ENCODE measurements around the gene COL5A1.
"Not testable (repeated sequence)": the region's sequence is repeated elsewhere in the genome, so short reads cannot be mapped to it uniquely, and the experiment has no call there.

COL5A1 gene

DNA sequence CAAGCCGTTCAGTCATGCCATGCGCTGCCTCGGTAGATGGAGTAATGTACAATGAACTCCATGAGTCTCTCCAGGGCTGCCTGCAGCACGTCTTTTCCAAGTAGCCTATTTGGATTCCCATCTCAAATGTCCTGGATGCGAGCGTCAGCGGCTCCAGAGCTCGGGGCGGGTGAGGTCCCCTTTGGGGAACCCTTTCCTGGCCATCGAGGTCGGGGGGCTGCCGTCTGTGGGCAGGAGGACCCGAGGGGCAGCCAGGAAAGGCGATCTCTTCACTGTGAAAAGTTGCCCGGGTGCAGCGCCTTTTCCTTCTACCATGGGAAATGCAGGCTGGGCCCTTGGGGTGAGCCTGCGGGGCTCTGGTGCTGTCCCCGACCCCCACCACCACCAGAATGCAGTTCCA lies 202.1 kb downstream of the COL5A1 start:
- no peak for DNase-seq

DNA sequence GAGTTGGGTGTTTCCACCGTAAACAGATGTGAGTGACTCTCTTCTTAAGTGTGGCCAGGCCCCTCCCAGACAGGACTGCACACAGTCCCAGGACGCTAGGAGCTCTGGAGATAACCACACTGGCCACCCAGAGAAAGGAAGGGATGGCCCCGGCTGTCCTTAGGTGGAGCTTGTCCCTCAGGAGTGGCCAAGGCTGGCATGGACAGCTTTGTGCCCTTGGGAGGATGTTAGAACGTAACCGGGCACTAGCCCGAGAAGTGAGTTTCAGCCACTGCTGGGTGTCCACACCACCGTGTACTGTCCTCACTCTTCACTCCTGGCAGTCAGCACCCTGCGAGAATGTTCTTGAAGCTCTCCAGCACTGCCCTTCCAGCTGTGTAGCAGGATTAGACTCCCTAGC lies 203.2 kb downstream of the COL5A1 start:
- no peak for DNase-seq

DNA sequence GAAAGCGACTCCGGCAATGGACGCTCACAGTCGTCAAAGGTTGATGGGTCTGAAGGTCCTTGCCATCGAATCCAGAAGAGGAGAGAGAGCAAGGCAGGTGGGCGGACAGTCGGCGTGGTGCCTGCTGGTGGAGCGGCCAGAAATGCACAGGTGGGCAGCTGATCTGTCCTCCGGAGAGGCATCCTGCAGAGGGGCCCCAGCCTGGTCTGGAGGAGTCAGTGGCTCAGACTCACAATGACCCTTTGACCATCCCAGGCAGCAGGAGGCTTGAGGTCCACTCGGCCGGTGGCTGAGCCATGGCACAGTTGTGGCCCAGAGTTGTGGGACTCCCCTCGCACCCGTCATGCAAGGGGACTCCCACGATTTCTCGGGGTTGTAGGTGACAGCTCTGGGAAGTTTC lies 204.6 kb downstream of the COL5A1 start:
- no peak for DNase-seq

DNA sequence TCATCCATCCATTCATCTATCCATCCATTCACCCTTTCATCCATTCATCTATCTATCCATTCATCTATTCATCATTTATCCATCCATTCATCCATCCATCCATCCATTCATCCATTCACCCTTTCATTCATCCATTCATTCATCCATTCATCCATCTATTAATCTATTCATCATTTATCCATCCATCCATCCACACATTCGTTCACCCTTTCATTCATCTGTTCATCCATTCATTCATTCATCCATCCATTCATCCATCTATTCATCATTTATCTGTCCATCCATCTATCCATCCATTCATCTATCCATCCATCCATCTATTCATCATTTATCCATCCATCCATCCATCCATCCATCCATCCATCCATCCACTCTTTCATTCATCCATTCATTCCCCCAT lies 205.1 kb downstream of the COL5A1 start:
- DNase-seq: no peak

DNA sequence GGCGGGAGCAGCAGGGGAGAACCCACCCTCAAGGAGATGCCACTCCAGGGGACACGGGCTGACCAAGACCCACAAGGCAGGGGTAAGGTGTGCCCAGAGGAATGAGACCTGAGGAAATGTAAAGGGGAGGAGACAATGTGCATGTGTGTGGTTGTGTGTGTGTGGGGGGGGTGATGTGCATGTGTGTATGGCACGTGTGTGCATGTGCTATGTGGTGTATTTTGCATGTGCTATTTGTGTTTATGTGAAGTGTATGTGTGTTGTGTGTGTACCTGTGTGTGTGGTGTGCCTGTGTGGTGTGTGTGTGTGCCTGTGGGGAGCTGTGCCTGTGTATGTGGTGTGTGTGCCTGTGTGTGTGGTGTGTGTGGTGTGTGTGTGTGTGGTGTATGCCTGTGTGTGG lies 205.5 kb downstream of the COL5A1 start:
- no peak for DNase-seq

DNA sequence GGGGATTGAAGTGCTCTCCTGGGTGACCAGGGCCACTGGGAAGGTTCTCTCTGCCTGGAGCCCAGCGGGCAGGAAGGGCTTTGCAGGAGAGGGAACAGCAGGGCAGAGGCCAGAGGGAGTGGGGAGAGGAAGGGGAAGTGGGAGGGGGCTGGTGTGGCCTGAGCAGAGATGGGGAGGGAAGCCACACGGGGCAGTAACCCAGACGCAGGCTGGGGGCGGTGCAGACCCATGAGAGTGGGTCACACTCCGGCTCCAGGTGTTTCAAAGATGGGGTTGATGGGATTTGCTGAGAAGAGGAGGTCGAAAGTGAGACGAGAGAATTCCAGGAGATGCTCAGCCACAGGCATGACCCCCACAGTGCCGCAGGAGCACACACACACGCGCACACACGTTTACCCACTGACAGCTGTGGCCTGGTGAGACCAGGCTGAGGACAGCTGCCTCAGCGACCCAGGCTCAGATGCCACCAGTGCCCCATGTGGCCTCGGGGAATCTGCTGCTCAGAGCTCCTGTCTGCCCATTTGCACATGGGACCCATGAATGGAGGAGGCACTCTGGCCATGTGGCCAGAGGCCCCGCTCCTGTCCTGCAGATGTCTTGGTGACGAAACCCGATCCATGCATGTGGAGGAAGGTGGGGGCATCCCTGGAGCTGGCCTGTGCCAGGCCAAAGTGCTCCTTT lies 206.3 kb downstream of the COL5A1 start:
- no peak for DNase-seq

DNA sequence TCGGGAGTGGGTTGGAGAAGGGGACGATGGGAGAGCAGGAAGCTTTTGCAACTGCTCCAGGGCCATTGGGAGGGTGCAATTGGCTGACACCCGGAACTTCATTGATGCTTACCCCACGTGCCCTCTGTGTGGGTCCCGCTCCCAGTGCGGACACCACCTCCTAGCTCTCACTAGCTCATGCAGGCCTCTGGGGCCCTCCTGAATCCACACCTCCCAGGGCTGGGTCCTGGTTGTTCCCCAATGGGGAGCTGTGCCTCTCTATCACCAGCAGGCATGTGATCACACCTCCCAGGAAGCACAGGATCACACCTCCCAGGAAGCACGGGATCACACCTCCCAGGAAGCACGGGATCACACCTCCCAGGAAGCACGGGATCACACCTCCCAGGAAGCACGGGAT lies 206.9 kb downstream of the COL5A1 start:
- DNase-seq: no peak

DNA sequence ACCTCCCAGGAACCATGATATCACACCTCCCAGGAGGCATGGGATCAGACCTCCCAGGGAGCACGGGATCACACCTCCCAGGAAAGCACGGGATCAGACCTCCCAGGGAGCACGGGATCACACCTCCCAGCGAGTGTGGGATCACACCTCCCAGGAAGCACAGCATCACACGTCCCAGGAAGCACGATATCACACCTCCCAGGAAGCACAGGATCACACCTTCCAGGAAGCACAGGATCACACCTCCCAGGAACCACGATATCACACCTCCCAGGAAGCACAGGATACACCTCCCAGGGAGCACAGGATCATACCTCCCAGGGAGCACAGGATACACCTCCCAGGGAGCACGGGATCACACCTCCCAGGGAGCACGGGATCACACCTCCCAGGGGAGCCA lies 209.0 kb downstream of the COL5A1 start:
- DNase-seq: no peak

DNA sequence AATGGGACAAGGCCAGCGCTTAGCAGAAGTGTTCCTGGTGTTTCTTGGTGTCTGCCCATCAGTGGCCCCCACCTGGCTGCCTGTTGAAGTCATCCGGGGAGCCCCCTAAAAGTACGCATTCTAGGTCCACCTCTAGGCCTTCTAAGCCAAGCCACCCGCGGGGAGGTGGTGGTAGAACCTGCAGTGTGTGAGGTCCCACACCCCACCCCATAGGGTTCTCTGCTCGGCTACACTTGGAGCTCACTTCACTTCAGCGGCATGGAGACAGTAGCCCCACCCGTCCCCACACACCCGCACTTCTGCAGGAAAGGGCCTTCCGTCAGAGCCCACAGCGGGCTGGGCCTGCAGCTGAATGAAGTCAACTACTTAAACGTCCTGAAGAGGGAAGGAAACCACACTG lies 209.4 kb downstream of the COL5A1 start:
- no peak for DNase-seq

DNA sequence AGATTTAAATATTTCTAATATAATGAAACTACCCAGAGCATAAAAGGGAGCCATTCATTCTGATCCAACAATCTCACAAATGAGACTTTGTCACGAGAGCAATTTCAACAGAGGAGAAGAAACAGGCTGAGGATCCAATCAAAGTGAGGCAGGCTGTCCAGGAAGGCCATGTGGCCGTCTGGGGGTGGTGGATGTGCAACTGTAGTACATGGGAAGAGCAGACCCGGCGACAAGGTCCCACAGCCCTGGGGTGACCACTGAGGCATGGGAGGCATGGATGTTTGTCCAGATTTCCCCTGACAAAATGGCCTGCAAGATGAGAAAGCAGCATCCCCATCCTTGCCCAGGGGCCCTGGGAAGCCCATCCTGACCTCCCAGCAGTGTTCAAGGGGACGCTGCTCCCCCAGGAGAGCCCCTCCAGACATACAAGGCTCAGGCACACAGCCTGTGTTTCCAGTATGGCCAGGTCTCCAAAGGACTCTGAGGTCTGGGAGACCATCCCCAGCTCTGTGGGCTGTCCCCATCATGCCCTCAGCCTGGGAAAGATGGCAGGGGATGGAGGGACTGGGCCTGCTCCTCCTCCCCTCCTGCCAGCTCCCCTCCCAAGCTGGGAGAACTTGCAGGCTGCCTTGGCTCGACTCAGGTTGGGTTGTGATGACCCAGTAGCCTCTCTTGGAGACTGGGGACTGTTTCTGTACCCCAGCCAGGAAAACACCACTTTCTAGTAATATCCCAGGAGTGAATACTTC lies 211.5 kb downstream of the COL5A1 start:
- DNase-seq: no peak

DNA sequence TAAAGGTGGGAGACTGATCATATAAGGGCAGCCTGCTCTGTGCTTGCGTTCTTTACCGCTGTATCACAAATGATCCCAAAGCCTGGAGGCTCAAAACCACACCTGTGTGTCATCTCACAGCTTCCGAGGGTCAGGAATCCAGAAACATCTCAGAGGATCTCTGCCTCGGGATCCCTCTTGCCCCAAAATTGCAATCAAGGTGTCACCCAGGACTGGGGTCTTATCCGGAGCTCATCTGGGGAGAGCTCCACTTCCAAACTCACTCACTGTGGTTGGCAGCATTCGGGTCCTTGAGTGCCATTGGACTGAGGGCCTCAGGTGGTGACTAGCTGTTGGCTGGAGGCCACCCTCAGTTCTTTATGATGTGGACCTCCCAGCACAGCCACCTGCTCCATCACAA lies 212.3 kb downstream of the COL5A1 start:
- DNase-seq: no peak

DNA sequence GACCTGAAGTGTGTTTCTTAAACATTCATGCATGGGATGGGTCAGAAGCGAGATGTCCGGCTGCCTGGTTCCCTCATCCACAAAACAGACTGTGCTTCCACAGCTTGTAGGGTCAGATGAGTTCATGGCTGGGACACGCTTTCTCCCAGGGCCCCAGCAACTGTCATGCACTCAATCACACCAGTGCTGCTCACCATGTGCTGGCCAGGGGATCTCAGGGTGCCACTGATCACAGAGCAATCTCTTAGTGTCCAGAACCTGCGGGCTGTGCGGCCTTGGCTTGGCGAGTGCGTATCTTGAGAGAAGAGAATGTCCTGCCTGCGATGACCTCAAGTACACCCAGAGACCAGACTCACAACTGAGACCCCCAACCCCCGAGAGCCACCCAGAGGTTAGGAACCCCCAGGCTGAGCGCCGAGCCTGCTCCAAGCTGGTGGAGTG lies 213.0 kb downstream of the COL5A1 start:
- DNase-seq: no peak

DNA sequence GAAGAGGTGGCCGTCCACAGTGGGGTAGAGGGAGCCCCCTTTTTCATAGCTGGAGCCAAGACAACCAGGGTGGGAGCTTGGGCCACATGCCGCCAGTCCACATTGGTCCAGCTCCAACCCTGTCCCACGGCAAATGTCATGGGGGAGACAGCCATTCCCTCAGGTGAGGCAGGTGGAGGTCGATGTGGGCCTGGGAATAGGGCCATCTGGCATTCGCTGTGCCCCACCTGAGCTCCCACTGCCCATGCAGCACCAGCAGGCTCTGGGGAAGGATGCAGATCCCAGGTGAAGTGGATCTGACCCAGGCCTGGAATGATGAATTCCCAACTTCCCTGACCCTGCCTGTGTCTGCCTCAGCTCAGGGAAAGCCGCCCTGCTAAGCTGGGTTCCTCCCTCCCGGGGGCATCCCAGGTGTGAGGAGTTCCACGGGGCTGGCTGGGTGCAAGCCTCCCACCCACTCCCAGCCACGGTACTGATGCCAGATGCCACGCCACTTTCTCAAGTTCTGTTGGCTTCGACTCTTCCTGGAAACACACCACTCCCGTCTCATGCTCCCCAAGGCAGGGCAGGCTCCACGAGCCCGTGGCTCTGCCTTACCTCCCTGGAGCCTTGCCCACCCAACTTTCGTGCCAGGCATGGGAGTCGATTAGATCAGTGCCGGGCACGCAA lies 213.8 kb downstream of the COL5A1 start:
- DNase-seq: no peak

DNA sequence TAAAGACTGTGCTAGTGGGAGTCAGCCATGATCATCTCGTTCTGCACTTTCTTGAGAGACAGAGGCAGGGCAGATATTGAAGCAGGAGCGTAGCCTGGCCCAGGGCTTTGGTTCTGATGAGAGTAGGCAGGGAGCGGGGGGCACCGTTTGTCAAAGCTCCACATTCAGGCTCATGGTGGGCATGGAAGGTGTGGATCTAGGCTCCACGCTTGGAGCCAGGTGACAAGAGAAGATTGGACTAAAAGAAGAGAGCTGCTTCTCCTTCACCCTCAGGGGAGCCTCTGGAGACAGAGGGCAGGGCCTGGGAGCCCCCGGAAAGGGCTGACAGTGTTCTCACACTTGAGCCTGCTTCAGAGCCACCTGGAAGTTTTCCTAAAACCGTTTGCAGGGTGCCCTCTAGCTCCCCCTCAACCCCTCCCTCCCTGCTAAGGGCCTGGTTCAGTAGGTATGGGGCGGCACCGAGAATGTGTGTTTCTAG lies 214.3 kb downstream of the COL5A1 start:
- DNase-seq: no peak

DNA sequence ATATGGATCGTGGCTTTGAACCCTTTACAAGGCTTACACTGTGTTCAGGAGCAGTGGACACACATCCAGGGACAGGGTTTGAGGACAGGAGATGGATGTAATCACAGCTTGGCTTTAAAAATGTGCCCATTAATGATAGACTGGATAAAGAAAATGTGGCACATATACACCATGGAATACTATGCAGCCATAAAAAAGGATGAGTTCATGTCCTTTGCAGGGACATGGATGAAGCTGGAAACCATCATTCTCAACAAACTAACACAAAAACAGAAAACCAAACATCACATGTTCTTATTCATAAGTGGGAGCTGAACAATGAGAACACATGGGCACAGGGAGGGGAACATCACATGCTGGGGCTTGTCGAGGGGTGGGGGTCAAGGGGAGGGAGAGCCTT lies 215.8 kb downstream of the COL5A1 start:
- not testable (repeated sequence) for DNase-seq

DNA sequence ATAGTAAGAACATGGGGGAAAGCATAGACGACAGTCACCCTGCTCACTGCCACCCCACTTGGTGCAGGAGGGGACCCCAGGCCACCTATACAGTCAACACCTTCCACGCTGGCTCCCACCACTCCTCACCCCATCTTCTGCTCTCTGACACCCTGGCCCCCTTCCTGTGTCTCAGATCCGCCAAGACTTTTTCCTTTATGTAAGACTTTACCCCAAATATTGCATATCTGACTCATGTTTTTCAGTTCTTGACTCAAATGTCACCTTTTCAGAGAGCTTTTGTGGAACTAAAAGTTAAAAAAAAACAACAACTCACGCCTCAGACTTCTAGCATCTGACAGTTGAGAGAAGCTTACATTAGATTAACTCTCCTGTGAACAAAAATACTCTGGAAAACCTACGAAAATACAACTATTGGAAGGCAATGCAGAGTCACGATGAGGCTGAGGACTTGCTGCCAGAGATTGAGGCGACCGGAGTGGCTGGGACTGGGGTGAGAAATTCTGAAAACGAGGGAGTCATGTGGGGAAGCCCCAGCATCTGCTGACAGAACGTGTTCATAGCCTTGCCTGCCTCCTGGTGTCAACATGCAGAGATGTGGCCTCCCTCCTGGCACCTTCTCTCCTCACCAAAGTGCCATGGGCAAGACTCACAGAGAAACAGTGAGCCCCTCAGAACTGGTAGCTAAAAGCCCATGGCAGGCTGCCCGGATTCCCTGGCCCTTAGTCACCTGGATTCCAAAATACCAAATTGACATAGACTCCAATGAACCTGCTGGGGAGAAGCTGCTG lies 216.6 kb downstream of the COL5A1 start:
- no peak for DNase-seq

DNA sequence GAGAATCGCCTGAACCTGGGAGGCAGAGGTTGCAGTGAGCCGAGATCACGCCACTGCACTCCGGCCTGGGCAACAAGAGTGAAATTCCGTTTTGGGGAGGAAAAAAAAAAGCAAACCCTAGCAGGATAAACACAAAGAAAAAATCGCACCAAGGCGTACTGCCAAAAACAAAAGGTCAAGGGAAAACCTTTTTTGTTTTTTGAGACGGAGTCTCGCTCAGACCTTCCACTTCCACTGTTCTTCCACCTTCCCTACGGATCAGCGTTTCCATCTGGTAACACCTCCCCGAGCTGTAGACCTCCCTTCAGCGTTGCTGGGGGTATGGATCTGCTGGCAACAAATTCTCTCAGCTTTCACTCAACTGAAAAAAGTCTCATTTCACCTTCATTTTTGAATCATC lies 218.9 kb downstream of the COL5A1 start:
- no peak for DNase-seq

DNA sequence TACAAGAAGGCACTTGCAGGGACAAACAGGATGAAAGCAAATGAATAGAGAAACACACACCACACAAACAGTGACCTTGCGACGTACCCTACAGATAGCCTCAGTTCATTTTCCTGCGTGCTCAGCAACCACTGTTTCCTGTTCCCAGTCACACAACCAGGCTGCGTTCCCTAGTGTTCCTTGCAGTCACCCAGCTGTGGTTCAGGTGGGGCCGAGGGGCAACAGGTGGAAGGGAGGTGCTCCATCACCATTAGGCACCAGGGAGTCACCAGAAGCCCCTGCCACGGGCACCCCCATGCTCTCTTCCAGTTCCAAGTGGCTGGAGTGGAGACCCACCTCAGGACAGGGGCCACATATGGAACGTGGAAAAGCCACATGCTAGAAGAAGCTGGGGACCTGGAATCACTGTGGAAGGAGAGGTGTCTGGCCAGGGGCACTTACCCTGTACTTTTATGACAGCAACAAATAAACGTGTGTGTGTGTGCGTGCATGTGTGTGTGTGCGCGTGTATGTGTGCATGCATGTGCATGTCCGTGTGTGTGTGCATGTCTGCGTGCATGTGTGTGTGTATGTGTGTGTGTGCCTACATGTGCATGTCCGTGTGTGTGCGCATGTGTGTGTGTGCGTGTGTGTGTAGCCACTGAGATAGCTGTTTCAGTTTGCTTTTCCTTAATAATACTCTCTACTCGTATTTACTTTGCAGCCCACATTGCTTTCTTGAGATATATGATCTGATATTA lies 220.2 kb downstream of the COL5A1 start:
- no peak for DNase-seq

DNA sequence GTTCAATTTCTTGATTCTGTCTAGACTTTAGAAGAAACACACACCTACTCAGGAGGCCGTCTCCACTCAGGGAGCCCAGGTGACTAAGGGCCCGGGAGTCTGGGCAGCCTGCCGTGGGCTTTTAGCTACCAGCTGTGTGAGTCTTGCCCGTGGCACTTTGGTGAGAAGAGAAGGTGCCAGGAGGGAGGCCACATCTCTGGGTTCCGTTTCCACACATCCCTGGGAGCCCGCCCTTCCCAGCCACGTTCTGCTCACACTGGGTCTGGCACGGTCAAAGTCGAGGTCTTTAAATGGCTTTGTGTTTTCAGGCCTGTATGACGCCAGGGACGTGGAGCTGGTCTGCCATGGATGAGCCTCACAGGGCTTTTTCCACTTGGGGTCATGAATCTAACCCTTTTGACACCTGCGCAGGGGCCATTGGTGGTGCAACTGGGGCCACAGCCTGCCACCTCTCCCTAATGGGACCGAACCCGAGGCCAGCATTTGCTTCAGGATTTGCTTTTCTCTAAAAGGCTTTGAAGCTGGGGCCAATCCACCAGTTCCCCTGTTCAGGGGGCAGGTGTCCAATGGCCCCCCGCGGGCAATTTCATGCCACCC lies 221.8 kb downstream of the COL5A1 start:
- DNase-seq: no peak

DNA sequence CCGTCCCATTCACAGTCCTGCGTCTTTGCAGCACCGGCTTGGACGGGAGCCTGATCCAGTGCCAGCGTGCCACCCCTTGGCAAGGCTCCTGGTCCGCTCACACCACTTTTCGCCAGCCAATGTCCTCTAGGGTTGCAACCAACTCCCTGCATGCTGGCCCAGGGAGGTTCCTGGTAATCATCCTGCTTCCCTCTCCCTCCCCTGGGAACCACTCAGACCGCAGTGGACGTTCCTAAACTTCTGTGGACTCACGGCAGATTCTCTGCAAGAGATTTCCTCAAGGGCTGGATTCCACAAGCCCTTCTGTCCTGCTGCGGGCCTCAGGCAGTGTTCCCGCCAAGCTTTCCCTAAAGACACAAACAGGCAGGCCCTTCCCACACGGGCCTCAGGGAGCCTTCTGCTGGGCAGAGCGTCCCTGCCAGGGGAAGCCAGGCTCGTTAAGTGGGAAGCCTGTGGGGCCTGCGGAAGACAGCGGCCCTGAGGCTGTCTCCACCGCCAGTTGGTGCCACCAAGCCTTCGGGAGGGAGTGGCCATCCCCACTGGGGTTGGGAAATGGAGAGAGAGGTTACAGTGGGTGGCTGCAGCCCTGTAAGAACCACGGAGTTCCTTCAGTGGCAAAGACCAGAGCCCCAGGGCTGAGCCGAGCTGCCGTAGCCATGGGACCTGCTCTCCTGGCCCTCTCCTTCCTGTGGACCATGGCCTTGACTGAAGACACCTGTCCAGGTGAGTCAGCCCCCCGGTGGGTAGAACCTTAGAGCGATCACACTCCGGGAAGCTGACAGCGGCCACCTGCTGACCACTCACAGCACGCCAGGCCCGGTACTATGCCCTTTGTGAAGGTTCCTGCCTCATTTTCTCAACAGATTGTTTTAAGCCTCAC lies 222.6 kb downstream of the COL5A1 start:
- DNase-seq: no peak

DNA sequence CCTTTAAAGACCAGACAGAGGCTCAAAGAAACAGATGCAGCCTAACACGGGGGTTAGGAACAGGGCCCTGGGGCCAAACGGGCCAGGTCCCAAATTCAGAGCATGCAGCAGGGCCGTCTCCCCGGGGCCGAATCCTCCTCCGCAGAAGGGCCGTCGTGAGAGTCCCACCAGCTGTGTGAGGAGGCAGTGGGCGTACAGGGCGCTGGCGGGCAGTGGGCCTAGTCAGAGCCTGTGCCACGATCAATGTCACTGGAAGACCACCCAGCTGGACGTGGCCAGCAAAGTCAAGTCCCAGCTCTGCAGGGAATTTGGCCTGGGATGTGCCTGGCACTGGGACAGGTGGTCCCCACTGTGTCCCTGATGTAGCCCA lies 223.2 kb downstream of the COL5A1 start:
- no peak for DNase-seq

Measured in NCI-H2171 (cell line).